Activated gamma-delta T cell treated with anti-CD3 and anti-CD28 coated beads, Interleukin-2, amount 50 U/mL, for 16 hours (primary cell): ENCODE data around the gene SSNA1.
A peak's percentile ranks its signal among the peaks of the same experiment; 100 is the strongest.

ENCODE experiments used
- DNase-seq: peaks from one replicate; pipeline ENCODE4 v3.0.0-alpha.2; 2020; ENCODE audit warnings: low read depth

The SSNA1 gene

DNA sequence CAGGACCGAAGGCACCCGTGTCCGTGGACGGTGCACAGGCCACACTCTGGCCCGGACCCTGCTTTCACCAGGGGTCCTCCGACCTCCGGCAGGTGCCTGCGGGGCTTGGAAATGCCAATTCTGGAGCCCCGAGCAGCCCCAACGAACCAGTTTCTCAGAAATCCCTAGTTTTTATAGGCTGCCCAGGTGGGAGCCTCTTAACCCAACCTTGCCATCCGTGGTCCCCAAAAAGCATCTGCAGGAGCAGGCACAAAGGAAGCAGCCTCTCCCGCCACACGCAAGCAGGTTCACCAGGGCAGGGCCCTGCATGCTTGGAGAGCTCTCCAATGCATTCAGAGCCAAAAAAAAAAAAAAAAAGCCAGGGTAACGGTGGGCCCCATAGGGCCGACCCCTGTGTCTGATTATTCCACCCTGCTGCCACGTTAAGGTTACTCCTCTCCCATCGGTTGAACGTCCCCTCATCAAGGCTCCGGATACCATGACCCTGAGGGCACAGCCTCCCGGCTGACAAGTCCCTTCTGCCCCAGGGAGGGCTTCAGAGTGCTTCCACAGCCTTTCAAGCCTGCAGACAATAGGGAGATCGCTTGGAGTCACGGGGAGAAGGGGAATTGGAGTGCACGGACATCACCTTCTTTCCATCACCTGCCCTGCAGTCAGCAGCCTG lies 12.9 kb downstream of the SSNA1 start:
- no peak for DNase-seq

DNA sequence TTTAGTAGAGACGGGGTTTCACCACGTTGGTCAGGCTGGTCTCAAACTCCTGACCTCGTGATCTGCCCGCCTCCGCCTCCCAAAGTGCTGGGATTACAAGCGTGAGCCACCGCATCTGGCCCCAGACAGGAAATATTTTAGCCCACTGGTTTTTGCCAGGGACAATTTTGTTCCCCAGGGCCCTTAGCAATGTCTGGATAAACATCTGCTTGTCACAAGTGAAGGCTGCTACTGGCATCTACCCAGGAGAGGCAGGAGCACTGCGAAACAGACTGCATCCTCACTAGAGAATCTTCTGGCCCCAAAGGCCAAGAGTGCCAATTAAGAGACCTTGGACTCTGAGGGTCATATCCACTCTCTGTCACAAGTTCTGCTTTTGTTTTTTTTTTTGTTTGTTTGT lies 14.5 kb downstream of the SSNA1 start:
- DNase-seq, result no peak

DNA sequence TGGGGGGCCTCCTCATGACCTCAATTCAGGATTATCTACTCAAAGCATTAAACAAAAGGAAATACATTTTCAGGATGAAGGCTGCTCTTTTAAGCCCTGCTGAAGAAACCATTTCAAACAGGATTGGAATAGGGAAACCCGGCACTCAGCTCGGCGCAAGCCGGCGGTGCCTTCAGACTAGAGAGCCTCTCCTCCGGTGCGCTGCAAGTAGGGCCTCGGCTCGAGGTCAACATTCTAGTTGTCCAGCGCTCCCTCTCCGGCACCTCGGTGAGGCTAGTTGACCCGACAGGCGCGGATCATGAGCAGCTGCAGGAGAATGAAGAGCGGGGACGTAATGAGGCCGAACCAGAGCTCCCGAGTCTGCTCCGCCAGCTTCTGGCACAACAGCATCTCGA lies 16.3 kb downstream of the SSNA1 start:
- no peak for DNase-seq

- peak; percentile 91 for DNase-seq
Measured at GRCh38 chr9:137205126-137206069, 16.9 kb downstream of the SSNA1 start, which contains the start of the genes NDOR1 and TMEM203. Gene NDOR1, plus strand, starts transcription at chr9:137205700. Its CDS starts 78 bp downstream, at chr9:137205778. Gene TMEM203, minus strand, starts transcription at chr9:137205648. Its CDS starts 234 bp downstream, at chr9:137205414.

- no peak for DNase-seq
Measured at GRCh38 chr9:137206602-137207001, 18.1 kb downstream of the SSNA1 start.

- no peak for DNase-seq
Measured at GRCh38 chr9:137211532-137211931, 23.1 kb downstream of the SSNA1 start.

DNA sequence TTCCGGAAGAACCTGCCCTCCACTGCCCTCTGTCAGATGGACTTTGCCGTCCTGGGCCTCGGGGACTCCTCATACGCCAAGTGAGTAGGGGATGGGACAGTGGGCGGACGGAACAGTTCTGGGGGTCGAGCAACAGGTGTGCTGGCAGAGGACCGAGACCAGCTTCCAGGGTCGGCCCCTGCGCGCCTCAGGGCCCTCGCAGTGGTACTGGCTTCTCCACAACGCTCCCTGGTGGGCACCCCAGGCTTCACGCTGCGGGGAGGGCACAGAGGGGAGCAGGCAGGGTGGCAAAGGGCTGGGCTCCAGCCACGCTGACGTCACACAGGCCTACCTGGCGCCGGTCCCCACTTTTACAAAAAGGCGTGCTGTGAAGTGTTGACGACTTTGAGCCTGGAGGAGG lies 24.0 kb downstream of the SSNA1 start:
- DNase-seq, result no peak

- no peak for DNase-seq
Measured at GRCh38 chr9:137213160-137214060, 24.9 kb downstream of the SSNA1 start.

DNA sequence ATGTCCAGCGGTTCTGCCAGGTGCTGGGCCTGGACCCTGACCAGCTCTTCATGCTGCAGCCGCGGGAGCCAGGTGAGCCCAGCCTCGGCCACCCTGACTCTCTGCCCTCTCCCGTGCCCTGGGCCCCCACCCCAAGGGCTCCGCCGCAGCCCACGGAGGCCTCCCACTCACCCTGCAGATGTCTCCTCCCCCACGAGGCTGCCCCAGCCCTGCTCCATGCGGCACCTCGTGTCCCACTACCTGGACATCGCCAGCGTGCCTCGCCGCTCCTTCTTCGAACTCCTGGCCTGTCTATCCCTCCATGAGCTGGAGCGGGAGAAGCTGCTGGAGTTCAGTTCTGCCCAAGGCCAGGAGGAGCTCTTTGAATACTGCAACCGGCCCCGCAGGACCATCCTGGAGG lies 26.1 kb downstream of the SSNA1 start:
- no peak for DNase-seq

DNA sequence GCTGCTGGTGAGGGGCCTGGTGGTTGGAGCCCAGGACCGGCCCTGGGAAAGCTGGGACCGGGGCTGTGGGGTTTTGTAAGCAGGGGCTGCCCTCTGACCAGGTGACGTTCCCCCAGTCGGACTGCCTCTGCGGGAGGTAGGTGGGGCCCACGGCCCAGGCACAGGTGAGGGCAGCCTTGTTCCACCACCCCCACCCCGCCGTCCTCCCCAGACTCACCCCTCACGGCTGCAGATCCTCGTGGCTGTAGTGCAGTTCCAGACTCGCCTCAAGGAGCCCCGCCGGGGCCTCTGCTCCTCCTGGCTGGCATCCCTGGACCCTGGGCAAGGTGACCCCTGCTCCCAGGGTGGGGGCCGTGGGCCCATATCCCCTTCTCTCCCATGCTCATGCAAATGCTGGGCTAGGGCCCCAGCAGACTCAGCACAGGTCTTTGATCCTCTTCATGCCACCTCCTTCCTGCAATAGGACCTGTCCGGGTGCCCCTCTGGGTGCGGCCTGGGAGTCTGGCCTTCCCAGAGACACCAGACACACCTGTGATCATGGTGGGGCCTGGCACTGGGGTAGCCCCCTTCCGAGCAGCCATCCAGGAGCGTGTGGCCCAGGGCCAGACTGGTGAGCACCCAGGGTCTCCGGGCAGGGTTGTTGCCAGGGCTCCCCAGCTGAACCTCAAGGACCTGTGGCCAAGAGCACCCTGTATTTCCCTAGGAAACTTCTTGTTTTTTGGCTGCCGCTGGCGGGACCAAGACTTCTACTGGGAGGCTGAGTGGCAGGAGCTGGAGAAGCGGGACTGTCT lies 26.9 kb downstream of the SSNA1 start:
- no peak for DNase-seq

DNA sequence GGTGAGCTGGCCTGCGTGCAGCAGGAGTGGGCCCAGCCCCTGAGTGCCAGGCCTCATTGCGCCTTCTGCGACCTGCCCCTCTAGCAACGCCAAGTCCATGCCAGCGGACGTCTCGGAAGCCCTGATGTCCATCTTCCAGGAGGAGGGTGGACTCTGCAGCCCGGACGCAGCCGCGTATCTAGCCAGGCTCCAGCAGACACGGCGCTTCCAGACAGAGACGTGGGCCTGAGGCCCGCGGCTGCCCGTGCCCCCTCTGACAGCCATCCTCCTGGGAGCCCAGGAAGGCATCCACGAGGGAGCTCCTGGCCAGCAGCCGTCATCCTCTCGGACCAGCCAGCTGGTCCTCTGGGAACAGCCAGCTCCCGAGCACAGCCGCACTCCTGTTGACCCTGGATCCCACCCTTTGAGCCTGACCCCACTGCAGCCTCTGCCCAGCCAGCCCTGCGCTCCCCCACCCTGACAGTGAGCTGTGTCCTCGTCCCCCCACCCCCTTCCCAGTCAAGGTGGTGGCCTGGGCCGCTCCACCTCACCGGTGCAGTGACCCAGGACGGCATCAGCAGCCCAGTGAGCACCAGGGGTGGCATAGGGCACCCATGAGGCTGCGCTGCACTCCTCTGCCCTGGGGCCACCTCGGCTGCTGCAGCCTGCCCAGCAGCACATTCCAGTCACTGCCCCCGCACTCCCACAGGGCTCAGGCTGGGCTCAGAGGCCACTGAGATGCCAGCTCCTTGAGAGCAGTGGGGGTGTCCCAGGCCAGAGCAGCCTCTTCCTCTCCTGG lies 27.9 kb downstream of the SSNA1 start:
- no peak for DNase-seq

DNA sequence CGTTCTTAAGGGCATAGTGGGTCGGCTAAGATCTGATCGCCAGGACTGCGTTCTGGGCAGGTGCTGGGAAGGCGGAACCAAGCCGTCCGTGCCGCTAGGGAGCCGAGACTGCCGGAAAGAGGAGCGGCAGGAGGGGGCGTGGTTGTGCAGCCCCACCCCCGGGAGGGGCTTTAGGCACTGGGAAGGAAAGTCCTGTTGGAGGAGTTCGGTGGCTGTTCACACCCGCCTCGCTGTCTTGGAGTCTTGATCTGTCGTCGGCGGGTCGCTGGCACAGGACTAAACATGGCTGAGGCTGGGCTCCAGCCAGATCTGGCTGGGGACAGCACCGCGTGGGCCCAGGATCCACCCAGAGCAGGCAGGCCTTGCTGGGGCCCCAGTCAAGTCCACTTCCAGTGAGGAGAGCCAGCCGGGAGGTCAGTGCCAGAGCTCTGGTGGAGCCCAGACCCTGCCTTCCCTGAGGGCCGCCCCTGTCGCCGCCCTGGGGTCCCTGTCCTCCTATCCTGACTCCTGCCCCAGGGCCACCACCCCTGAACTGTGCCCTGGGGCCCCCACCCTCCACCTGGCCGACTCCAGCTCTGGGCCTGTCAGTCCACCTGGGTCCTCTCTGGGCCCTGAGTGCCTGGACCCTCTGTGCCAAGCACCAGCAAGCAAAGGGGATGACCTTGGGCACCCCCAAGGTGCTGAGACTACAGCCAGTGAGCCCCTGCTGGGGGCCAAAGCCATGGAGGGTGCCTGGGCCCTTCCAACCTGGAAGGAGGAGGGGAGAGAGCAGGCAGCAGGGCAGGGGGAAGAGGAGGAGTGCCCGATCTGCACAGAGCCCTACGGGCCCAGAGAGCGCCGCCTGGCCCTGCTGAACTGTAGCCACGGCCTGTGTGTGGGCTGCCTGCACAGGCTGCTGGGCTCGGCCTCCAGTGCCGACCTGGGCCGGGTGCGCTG lies 29.1 kb downstream of the SSNA1 start:
- DNase-seq, result no peak

DNA sequence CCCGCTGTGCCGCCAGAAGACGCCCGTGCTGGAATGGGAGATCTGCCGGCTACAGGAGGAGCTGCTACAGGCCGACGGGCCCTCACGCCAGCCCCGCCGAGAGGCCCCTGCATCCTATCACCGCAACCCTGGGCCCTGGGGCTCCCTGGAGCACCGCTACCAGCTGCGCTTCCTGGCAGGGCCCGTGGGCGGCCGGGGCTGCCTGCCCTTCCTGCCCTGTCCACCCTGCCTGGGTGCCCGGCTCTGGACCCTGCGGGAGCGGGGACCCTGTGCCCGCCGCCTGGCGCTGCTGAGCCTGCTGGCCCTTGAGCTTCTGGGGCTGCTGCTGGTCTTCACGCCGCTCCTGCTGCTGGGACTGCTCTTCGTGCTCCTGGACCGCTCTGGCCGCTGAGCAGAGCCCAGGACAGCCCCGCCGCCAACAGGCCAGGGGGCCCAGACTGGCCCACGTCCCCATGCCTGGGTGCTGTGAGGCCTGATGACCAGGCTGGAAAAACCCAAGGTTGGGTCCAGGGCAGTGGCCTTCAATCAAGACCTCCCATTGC lies 29.8 kb downstream of the SSNA1 start:
- DNase-seq, result no peak

DNA sequence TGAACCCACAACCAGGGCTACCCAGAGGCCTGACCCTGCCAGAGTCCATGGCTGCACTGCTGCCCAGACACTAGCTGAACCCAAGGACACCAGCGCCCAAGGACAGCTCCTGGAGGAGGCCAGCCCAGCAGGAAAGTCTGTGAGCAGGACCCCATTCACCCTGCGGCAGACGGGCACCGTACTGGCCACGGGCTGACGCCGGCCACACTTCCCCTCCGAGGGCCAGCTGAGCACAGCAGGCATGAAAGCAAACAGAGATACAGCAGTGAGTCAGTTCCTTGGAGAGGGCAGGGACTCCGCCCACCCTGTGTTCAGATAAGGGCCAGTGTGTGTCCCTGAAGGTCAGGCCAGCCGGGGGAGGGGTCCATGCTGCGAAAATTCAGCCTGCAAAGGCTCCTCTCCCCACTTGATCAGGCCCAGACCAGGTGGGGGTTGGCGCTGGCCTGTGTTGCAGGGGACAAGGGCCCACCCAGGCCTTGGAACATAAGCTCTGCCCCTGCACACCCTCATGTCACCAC lies 30.3 kb downstream of the SSNA1 start:
- DNase-seq, result no peak

DNA sequence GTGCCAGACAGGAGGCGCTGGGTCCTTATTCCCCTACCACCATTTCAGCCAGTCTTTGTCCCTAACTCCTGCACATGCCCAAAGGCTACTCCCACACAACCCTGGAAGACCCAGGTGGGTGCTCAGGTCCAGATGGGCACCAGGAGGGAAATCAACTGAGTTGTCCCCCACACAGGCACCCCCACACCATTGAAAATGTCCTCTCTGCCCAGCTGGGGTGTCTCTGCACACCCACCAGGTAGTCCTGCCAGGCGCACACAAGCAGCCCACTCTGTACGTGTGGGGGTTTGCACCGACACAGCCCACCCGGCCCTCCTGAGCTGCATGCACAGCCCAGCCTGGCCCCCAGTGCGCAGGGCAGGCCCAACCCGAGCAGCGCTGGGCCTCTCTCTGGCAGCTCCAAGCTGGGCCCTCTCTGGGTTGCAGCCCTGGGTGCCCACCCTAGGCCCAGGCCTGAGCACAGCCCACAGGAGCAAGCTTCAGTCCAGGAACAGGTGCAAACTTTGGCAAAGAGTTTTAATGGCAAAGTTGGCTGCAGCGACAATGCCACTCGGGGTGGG lies 31.4 kb downstream of the SSNA1 start:
- no peak for DNase-seq

GRCh38 chr9:137220317-137221094 lies 32.0 kb downstream of the SSNA1 start:
- DNase-seq, result no peak

DNA sequence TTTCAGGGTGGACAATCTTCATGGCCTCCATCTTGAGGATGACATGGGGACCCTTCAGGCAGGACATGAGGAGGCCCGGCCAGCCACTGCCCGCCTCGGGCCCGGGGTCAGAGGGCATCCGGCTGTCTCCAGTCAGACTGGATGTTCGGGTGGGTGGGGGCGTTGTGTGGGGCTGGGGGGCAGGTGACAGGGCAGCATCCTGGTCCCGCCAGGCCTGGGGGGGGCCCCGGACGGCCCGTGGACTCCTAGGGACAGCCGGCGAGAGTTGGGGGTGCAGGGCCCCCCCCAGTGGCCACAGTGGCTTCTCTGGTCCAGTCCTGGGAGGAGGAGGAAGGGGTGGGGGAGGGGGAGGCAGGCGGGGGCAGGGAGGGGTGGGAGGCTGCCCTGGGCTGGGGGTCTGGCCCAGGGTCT lies 32.6 kb downstream of the SSNA1 start:
- DNase-seq, result no peak
